GM21786 (cell line): ENCODE measurements around the gene KLHL26.
A peak's percentile ranks its signal among the peaks of the same experiment; 100 is the strongest.

Experiments used
- ATAC-seq: cut with Tn5 transposase; IDR thresholded peaks from one replicate; pipeline ENCODE4 v1.9.1; 2021; ENCODE audit not compliant: unreplicated experiment

Gene KLHL26

GRCh38 chr19:18646535-18647370 is 9.9 kb downstream of the KLHL26 start:
- no peak for ATAC-seq

DNA sequence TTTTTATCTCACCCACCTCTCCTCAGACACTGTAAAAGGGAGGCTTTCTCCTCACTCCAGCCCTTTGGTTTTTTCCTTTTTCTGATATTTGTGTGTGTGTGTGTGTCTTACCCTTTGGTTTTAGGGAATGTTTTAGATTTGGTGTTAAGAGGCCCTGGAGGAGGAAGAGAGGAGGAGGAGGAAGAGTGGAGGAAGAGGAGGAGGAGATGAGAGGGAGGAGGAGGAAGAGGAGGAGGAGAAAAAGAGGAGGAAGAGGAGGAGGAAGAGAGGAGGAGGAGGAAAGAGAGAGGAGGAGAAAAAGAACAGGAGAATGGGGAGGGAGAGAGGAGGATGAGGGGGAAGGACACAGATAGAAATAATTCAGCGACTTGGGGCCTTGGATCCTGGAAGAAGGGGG is 10.5 kb downstream of the KLHL26 start:
- no peak for ATAC-seq

GRCh38 chr19:18647807-18648206 is 11.0 kb downstream of the KLHL26 start:
- no peak for ATAC-seq

GRCh38 chr19:18648973-18649315 is 12.1 kb downstream of the KLHL26 start:
- no peak for ATAC-seq

- no peak for ATAC-seq
These were observed 12.7 kb downstream of the KLHL26 start for GRCh38 chr19:18649371-18650020.

DNA sequence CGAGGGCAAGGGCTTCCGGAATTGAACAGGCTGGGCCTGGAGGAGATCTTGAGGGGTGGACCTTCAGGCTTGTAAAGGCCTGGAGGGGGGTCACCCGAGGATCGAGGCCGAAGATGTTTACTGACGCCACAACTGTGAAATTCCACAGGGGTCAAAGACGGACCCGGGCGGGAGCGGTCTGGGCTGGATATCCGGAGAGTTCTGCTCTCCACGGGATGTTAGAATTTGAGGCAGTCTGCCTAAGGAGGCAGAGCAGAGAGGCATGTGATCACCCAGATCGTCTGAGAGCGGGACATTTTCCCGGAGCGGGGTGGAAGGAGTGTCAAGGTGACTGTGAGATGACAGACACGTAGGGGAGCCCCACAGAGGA is 13.2 kb downstream of the KLHL26 start:
- no peak for ATAC-seq

DNA sequence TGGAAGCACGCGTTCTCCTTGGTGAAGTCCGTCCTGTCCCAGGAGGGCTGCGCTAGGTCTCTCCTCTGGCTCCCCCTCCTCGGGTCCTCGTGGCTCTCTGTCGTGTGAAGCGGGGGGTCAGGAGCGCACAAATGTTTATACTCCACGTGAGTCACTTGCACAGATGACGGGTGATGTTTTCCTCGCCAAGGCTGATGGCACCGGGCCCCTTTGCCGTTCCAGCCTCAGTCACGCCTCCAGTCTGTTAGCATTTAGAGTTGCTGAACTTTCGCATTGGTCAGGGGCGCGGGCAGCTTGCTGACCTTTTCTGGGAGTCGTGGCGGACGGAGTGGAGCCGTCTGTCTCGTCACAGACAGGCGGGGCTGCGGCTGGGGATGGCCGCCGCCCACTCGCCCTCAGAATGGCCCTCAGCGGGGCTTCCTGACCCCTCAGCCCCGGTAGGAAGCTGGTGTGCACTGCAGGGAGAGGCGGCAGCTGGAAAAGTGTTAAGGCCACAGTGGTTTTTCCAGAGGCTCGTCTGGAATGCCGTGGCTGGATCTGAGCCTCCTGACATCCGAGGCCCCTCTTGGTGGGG is 13.7 kb downstream of the KLHL26 start:
- no peak for ATAC-seq

GRCh38 chr19:18651300-18651699 is 14.5 kb downstream of the KLHL26 start:
- no peak for ATAC-seq

GRCh38 chr19:18651733-18652132 is 14.9 kb downstream of the KLHL26 start:
- no peak for ATAC-seq

GRCh38 chr19:18653853-18654252 is 17.0 kb downstream of the KLHL26 start:
- ATAC-seq: no peak

GRCh38 chr19:18654469-18654868 is 17.6 kb downstream of the KLHL26 start:
- no peak for ATAC-seq

- no peak for ATAC-seq
These were observed 18.5 kb downstream of the KLHL26 start for GRCh38 chr19:18655173-18655844.

DNA sequence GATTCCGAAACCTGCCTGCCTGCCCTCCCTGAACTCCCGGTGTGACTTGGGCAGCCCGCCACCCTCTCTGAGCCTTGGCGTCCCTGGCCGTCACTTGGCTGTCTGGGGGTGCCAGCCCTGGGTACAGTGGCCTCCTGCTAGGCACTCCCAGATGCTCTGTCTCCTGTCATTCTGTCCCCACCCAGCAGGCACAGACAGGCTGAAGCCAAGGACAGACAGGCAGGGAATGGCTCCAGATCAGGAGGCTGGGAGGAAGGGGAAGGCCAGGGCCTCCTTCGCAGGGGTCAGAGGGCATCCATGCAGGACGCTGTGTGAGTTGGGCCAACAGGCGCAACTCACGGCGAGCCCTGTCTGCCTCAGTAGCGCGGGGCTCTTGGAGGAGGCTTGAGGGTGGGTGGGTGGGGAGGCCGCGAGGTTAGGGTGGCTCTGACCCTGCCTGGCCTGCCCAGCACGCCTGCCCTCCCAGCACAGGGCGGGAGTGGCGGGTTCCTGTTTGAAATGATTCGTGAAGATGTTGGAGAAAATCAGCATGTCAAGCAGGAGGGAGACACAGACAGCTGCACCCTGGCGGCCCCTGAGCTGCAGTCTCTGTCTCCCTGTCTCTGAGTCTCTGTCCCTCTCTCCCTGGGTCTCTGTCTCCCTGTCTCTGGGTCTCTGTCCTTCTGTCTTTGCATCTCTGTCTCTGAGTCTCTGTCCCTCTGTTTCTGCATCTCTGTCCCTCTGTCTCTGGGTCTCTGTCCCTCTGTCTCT is 19.7 kb downstream of the KLHL26 start:
- ATAC-seq: no peak

- peak; percentile 50 for ATAC-seq
These were observed 20.9 kb downstream of the KLHL26 start for GRCh38 chr19:18657590-18658365.

- ATAC-seq: no peak
These were observed 21.6 kb downstream of the KLHL26 start for GRCh38 chr19:18658366-18658855.

DNA sequence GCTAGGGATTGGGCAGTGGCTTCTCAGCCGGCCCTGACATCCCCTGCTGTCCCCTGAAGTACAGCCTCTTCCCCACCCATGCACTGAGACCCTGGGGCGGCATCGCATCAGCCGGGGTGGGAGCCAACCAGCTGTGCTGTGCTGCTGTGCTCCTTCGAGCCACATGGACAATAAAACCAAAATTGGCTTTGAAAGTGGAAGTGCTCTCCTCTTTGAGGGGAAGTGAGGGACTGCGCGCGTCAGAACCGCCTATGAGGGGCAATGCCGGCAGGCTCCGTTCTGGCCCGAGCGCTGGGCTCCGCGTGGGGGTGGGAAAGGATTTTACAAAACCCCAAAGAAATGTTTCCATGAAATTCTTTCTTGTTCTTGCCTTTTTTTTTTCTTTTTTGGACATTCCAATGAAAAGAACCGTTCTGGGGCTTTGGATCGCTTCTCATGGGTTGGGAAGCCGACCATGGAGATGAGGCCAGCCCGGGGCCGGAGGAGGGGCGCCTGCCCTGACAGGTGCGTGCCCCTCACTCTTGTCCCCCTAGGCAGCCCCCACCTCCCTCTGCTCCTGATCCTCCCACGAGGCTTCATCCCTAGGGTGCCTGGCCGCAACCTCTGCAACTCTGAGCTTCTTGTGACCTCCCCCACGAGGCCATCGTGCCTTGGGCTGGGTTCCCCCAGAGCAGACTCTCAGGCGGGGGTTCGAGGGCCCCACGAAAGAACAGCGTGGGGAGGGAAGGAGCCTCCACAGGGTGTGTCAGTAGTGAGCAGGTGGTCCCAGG is 22.6 kb downstream of the KLHL26 start:
- no peak for ATAC-seq

GRCh38 chr19:18660051-18660910 is 23.5 kb downstream of the KLHL26 start:
- ATAC-seq: no peak

GRCh38 chr19:18660939-18661670 is 24.3 kb downstream of the KLHL26 start:
- no peak for ATAC-seq
